GM12878 (cell line): ENCODE results near the gene NR1D2. TPM values are rescaled to one million over a fixed set of nuclear protein-coding genes. Genes with fewer than 3 reads are reported as not detected.

ENCODE experiments used
- ATAC-seq: fragments of 200-7000 bp; cut with Tn5 transposase; 3 replicates; pipeline ENCODE4 v1.9.1; 2020; ENCODE audit warnings: mild to moderate bottlenecking, moderate library complexity
- BruUV-seq: library from RNA; stranded (reverse); fragments of 400-500 nt; replicated peaks from 2 replicates; lab custom pipeline; 2021; lab: Mats Ljungman, UMichigan
- CTCF ChIA-PET: fragments of 300-600 bp; sonication (Branson Sonifier 250); formaldehyde crosslinking; extraction: SDS; loops from one replicate; lab custom pipeline; 2021; ENCODE audit warnings: inconsistent platforms; lab: Yijun Ruan, JAX
- POLR2A ChIA-PET: fragments of 350-600 bp; formaldehyde crosslinking; extraction: SDS; loops from one replicate; lab custom pipeline; 2021; ENCODE audit warnings: inconsistent platforms; lab: Charles Lee
- RAD21 ChIA-PET: fragments of 300-600 bp; sonication (Branson Sonifier 250); formaldehyde crosslinking; loops from one replicate; lab custom pipeline; 2023; ENCODE audit warnings: antibody characterized with exemption; ENCODE audit not compliant: unreplicated experiment; lab: Charles Lee
- SMC1A ChIA-PET: fragments of 300-600 bp; sonication (Branson Sonifier 250); formaldehyde crosslinking; loops from one replicate; lab custom pipeline; 2023; ENCODE audit not compliant: unreplicated experiment, uncharacterized antibody; lab: Charles Lee
- DNase-seq: peaks from one replicate; pipeline ENCODE4 v3.0.0-alpha.2; 2011; ENCODE audit warnings: low read depth, low spot score
- FAIRE-seq: peaks from 3 replicates; lab custom pipeline; 2011; peaks lifted over from hg19 to GRCh38; lab: Jason Lieb, UNC
- H2AFZ ChIP-seq: 2 replicates; pipeline ENCODE4 v1.6.0; 2011; ENCODE audit warnings: low read depth, low read length, control low read depth; ENCODE audit not compliant: control insufficient read depth
- H3K27ac ChIP-seq: 2 replicates; pipeline ENCODE4 v1.5.1; 2011; ENCODE audit warnings: control low read depth; ENCODE audit not compliant: control insufficient read depth, insufficient read depth
- H3K27me3 ChIP-seq, 2 experiments: replicated peaks in 1 of 2; 2 replicates each; pipeline versions ENCODE4 v1.6.0 to v1.6.1; 2011; ENCODE audit warnings: low read length in 1 of 2; ENCODE audit not compliant: control insufficient read depth in 2 of 2, insufficient read depth in 2 of 2
- H3K36me3 ChIP-seq, 2 experiments: 2 replicates each; pipeline ENCODE4 v1.5.1; 2011; ENCODE audit warnings: low read length in 1 of 2; ENCODE audit not compliant: control insufficient read depth in 2 of 2, insufficient read depth in 2 of 2
- H3K4me1 ChIP-seq: 2 replicates; pipeline ENCODE4 v1.6.1; 2011; ENCODE audit warnings: mild to moderate bottlenecking, low read length, moderate library complexity, mixed read lengths; ENCODE audit not compliant: control insufficient read depth, insufficient read depth
- H3K4me2 ChIP-seq: 2 replicates; pipeline ENCODE4 v1.6.0; 2011; ENCODE audit warnings: control low read depth; ENCODE audit not compliant: control insufficient read depth, insufficient read depth
- H3K4me3 ChIP-seq: fragments of 200-600 bp; sonication (generic); 2 replicates; pipeline ENCODE4 v1.5.1; 2016
- H3K79me2 ChIP-seq: 2 replicates; pipeline ENCODE4 v1.6.0; 2011; ENCODE audit warnings: low read length; ENCODE audit not compliant: control insufficient read depth, insufficient read depth
- H3K9ac ChIP-seq: 2 replicates; pipeline ENCODE4 v1.8.0; 2011; ENCODE audit warnings: low read length, control low read depth, mixed read lengths; ENCODE audit not compliant: control insufficient read depth, insufficient read depth
- H3K9me3 ChIP-seq: replicated peaks from 3 replicates; pipeline ENCODE4 v1.5.1; 2011; ENCODE audit warnings: mild to moderate bottlenecking, low read length; ENCODE audit not compliant: control insufficient read depth, insufficient read depth
- H4K20me1 ChIP-seq: 2 replicates; pipeline ENCODE4 v1.6.0; 2011; ENCODE audit not compliant: control insufficient read depth, insufficient read depth
- BMI1 ChIP-seq: fragments of 450-650 bp; IDR thresholded peaks from 2 replicates; pipeline ENCODE4 v1.6.1; 2016; ENCODE audit warnings: mild to moderate bottlenecking, moderate library complexity, borderline replicate concordance
- CEBPB ChIP-seq, 2 experiments: fragments of 150-350 bp in 1 of 2; IDR thresholded peaks; 2 replicates each; pipeline ENCODE4 v1.6.1; 2012 to 2014; ENCODE audit warnings: low read depth in 2 of 2, low read length in 2 of 2, borderline replicate concordance in 1 of 2, inconsistent platforms in 1 of 2
- DPF2 ChIP-seq: fragments of 450-650 bp; IDR thresholded peaks from 2 replicates; pipeline ENCODE4 v1.6.1; 2017; ENCODE audit warnings: mild to moderate bottlenecking
- EP300 ChIP-seq, 2 experiments: fragments of 150-350 bp in 1 of 2; IDR thresholded peaks; 2 replicates each; pipeline ENCODE4 v1.6.1; 2011 to 2012; ENCODE audit warnings: low read depth in 2 of 2, low read length in 2 of 2, borderline replicate concordance in 1 of 2, improper control_type of control experiment in 1 of 2, inconsistent platforms in 1 of 2; ENCODE audit not compliant: control insufficient read depth in 1 of 2
- IRF3 ChIP-seq: fragments of 450-650 bp; IDR thresholded peaks from 2 replicates; pipeline ENCODE4 v1.6.1; 2014; ENCODE audit warnings: mild to moderate bottlenecking
- PAX5 ChIP-seq: IDR thresholded peaks from 2 replicates; pipeline ENCODE4 v1.6.1; 2011; ENCODE audit warnings: low read depth, low read length, borderline replicate concordance
- SREBF1 ChIP-seq: IDR thresholded peaks from 2 replicates; pipeline ENCODE4 v1.6.1; 2012; ENCODE audit warnings: mild to moderate bottlenecking, low read length
- WGBS: methylation state at CpG from one replicate; pipeline ENCODE4 v1.1.6; 2016; ENCODE audit warnings: low lambda C conversion rate; ENCODE audit not compliant: insufficient replicate concordance, insufficient coverage; ENCODE audit errors: missing lambda C conversion rate; 5-methylcytosine and 5-hydroxymethylcytosine counted together
- in situ Hi-C: fragments of 300-500 bp; cut with MboI; formaldehyde crosslinking; loops from 9 replicates; pipeline ENCODE4 v1.14.3; 2018; ENCODE audit warnings: mixed read lengths
- intact Hi-C: fragments of 100-400 bp; cut with micrococcal nuclease; formaldehyde crosslinking; loops from one replicate; pipeline ENCODE4 v1.14.2; 2022; ENCODE audit not compliant: unreplicated experiment
- polyA plus RNA-seq, 11 experiments: library from polyadenylated mRNA; depleted of rRNA in 4 of 11; unstranded in 6 of 11; stranded (reverse) in 5 of 11; fragments of >200 nt; fragmentation: Nextera tagmentation in 4 of 11; fragmentation: Illumina TruSeq in 1 of 11; extraction: Ambion mirVana in 4 of 11; extraction: Trizol in 1 of 11; gene quantifications; 1 replicate in 1 of 11; 2 replicates in 10 of 11; pipeline versions ENCODE4 v1.2.1 to v1.2.3, GENCODE V29; 2011 to 2016; ENCODE audit warnings: inconsistent platforms in 2 of 11, missing spikeins in 2 of 11, low read depth in 1 of 11
- total RNA-seq, 4 experiments: library from RNA; depleted of rRNA in 3 of 4; stranded (reverse); fragments of >200 nt in 3 of 4; fragmentation: Illumina TruSeq in 1 of 4; extraction: Trizol in 1 of 4; gene quantifications; 2 replicates each; pipeline versions ENCODE4 v1.2.1 to v1.2.3, GENCODE V29; 2013 to 2021

The NR1D2 gene
- total and polyA plus RNA-seq, 10 of the 15 experiments (the other 5 are each of a cell fraction or from before 2014, with no cell fraction given) = 0.67 to 5.3 (median 2.6) TPM

GRCh38 chr3:23909341-23909740 lies 35.7 kb upstream of the NR1D2 start:
- CTCF ChIA-PET = interaction anchor here (0.6 to 0.7 kb wide), 3 partner anchors 21 to 27 kb away, joined by 3 to 4 read pairs (median 3); no protein-coding TSS in a partner anchor
- no TSS peak for BruUV-seq
- SMC1A ChIA-PET = interaction anchor here (0.7 kb wide), 1 partner anchor 1099 kb away, joined by 3 read pairs; no protein-coding TSS in a partner anchor

More at GRCh38 chr3:23909341-23909740, 35.7 kb upstream of the NR1D2 start:
- no peaks in the 10 kb centered on the region for H4K20me1 ChIP-seq
- RAD21 ChIA-PET = interaction anchor here (1.6 kb wide), 1 partner anchor 21 kb away, joined by 4 read pairs; no protein-coding TSS in a partner anchor
- H3K9ac ChIP-seq = no peak overlapping the region
- in situ Hi-C loops = no loop called here
- WGBS = 96% methylated on average over 7 of the region's 7 CpGs
- no peak overlapping the region for H3K27ac ChIP-seq
- no peak for DNase-seq
- TF ChIP-seq PAX5 = no peak
- TF ChIP-seq IRF3 = no peak
- no peak for TF ChIP-seq EP300 (IDR thresholded peaks at IDR 0.05; ENCODE audit: borderline replicate concordance in 1 of 2, control insufficient read depth in 1 of 2, low read depth in 2 of 2, low read length in 2 of 2)
- no peak for TF ChIP-seq DPF2
- no peak for TF ChIP-seq CEBPB (IDR thresholded peaks at IDR 0.05; ENCODE audit: borderline replicate concordance in 1 of 2, low read depth in 2 of 2, low read length in 2 of 2)
- no peak for TF ChIP-seq SREBF1
- no peak for TF ChIP-seq BMI1
- TF ChIP-seq, all 136 proteins: peak for 0
- H3K4me3 ChIP-seq = no peak overlapping the region
- peaks cover 13% of the 10 kb centered on the region for H3K79me2 ChIP-seq
- no peaks in the 10 kb centered on the region for H3K4me1 ChIP-seq
- H3K9me3 ChIP-seq = no peaks in the 10 kb centered on the region
- no peak for FAIRE-seq
- peaks cover 0 to 3% of the 10 kb centered on the region in 2 experiments; a peak in 1 of 4 replicates for H3K36me3 ChIP-seq
- H3K27me3 ChIP-seq = no peaks in the 10 kb centered on the region
- POLR2A ChIA-PET = no interaction called here
- H3K4me2 ChIP-seq = no peak overlapping the region
- no peak for ATAC-seq
- H2AFZ ChIP-seq = no peak overlapping the region
- intact Hi-C loops = no loop called here
